GM12801 (cell line): ENCODE results near the gene KNDC1.

ENCODE experiments used
- TF ChIP-seq, protein P1 (sequence below): IDR thresholded peaks from one replicate; pipeline ENCODE4 v1.5.1; 2011; ENCODE audit warnings: control low read depth; ENCODE audit not compliant: insufficient read length; ENCODE audit errors: extremely low read depth

KNDC1 gene

GRCh38 chr10:133275684-133276092, 115.7 kb downstream of the KNDC1 start:
- TF ChIP-seq, protein P1, sequence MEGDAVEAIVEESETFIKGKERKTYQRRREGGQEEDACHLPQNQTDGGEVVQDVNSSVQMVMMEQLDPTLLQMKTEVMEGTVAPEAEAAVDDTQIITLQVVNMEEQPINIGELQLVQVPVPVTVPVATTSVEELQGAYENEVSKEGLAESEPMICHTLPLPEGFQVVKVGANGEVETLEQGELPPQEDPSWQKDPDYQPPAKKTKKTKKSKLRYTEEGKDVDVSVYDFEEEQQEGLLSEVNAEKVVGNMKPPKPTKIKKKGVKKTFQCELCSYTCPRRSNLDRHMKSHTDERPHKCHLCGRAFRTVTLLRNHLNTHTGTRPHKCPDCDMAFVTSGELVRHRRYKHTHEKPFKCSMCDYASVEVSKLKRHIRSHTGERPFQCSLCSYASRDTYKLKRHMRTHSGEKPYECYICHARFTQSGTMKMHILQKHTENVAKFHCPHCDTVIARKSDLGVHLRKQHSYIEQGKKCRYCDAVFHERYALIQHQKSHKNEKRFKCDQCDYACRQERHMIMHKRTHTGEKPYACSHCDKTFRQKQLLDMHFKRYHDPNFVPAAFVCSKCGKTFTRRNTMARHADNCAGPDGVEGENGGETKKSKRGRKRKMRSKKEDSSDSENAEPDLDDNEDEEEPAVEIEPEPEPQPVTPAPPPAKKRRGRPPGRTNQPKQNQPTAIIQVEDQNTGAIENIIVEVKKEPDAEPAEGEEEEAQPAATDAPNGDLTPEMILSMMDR: no peak
